ENCODE measurements around the gene CCNQ.

Gene CCNQ

DNA sequence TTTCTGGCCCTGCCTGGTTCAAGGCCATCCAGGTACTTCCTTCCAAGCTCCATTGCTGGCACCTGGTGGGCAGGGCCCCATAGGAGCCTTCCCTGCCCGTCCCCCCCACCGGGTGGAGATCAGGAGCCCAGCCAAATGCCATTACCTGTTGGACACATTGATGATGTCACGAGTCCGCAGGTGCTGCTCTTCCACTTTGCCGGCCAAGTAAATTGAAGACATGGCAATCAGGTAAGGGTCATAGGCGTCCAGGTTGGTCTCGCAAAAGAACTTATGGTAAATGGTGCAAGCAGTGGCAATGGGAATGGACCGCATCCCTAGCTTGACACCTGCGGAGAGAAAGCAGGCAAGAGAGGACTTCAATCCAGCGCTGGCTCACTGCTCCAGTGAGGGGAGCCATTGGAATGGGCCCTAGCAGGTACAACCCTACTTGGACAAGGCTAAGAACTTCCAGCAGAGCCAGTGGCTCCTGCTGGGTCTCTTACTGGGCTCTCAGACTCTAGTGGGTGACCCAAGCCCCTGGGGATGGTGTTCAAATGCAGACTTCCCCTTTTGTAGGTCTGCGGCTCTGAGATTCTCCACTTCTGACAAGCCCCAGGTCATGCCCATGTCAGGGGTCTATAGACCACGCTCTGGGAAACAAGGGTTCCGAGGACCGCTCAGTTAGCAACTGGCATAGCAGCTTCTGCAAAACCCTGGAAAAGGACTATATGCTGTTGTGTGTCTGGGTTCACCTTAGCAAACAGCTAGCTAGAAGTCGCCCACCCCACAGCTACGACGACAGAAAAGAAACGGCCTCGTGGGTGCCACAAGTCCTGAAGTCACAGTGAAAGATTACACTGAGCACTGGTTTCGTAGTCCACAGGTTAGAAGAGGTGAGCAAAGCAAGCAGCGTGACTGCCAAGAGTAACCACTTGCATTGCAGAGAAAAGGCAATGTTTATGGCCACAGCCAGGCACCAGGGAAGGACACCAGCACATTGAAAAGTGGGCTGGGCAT lies 2.8 kb downstream of the CCNQ start:
- no peak for DNase-seq (ENCODE audit: low read depth)

- DNase-seq (ENCODE audit: low read depth) = no peak
These were observed 3.6 kb downstream of the CCNQ start for GRCh38 chrX:153595387-153595786.

DNA sequence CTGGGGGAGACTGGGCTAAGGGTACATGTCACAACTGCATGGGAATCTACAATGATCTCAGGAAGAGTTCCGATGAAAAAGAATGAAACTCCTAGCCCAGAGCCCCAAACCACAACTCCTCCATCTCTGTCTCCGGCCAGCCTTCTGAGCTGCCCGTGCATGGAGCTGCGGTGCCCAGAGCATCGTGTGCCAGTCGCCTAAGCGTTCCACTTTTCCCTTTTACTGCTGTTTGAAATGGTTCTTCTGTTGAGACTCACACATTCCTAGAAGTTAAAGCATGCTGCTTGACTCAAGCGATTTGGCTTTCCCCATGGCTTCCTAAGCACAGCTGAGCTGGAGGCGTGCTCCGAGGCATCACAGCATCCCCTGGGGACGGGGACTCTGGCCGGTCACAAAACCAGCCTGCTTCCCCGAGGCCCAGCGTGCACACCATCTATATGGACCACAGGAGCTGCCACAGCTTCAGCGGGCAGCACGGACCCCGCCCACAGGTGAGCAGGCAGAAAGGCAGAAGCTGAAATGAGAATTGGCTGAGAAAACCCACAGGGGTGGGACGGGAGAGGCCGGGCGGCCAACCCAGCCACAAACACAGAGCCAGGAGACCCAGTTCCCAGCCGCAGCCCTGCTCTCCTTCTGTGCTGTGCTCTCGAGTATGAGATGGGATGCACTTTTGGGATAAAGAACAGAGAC lies 5.0 kb downstream of the CCNQ start:
- no peak for DNase-seq (ENCODE audit: low read depth)

GRCh38 chrX:153592966-153593688 lies 5.8 kb downstream of the CCNQ start:
- DNase-seq (ENCODE audit: low read depth) = no peak

GRCh38 chrX:153592091-153592833 lies 6.7 kb downstream of the CCNQ start:
- DNase-seq (ENCODE audit: low read depth) = no peak

GRCh38 chrX:153590961-153591956 lies 7.7 kb downstream of the CCNQ start:
- no peak for DNase-seq (ENCODE audit: low read depth)

GRCh38 chrX:153588782-153589446 lies 10.0 kb downstream of the CCNQ start:
- no peak for DNase-seq (ENCODE audit: low read depth)

DNA sequence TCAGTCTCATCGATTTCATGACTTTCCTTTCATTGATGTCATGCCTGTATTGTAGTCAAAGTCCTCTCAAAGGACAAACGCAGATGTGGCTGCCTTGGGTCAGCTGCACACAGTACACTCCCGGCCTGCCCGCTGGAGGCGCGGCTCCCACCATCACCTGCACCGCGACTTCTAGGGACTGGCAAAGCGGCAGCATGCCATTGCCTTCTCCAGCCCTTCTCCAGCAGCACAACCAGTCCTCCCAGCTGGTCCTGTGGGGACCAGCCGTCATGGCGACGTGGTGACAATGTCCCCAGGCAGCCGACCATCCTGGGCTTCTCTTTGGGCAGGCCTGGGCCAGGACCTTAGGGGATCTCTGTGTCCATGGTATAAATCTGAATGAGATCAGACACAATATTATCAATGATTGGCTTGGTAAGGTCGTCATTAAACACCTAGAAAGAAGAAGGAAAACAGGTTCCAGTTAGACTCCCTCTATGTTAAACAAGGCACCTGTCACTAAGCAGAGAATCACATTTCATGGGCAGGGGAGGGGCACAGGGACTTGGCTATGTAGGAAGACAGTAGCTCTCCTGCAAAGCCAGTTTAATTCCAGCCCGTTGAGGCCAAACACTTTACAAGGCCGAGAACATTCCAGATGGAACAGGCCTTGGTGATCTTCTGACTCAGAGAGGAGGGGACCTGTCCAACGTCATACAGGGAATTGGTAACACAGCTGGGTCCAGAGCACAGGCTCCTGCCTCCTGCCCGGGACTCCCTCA lies 10.7 kb downstream of the CCNQ start:
- DNase-seq (ENCODE audit: low read depth) = no peak

- no peak for DNase-seq (ENCODE audit: low read depth)
These were observed 11.6 kb downstream of the CCNQ start for GRCh38 chrX:153587342-153587741.

DNA sequence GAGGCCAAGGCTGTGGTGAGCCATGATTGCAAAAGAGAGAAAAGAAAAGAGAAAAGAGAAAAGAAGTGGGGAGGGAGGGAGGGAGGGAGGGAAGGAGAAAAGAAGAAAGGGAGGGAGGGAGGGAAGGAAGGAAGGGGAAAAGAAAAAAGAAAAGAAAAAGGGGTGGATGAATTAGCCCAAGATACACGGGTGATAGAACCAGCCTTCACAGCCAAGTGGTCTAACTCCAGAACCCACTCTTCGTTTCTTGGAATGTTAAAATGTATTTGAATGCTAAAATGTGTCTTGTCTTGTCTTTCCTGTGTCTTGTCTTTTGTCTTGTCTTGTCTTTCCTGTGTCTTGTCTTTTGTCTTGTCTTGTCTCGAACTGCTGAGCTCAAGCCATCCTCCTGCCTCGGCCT lies 13.1 kb downstream of the CCNQ start:
- no peak for DNase-seq (ENCODE audit: low read depth)

DNA sequence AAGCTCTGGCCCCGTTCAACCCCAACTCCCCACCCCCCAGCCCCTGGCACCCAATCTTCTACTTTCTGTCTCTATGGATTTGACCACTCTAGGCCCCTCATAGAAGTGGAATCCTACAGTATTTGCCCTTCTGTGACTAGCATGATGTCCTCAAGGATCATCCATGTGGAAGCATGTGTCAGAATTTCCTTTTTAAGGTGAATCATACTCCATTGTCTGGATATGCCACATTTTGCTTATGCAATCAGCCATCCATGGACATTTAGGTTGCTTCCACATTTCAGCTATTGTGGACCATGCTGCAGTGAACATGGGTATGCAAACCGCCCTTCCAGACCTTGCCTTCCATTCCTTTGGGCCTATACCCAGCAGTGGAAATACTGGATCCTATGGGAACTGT lies 15.5 kb downstream of the CCNQ start:
- no peak for DNase-seq (ENCODE audit: low read depth)

DNA sequence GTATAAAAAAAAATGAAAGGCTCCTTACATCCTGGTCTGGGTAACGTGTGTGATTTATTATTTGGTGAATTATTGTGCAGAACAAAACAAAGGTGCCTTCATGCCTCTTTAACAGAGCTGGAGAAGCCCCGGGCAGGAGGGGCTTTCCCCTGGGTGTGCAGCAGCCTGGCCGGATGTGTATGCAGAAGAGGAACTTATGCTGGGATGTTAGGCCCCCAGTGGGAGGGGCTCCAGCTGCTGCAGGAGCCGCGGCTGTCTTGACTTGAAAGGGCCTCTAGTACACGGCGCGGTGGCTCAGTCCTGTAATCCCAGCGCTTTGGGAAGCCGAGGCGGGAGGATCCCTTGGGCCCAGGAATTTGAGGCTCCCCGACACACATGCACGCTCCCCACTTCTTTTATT lies 16.0 kb downstream of the CCNQ start:
- DNase-seq (ENCODE audit: low read depth) = peak; percentile 32

DNA sequence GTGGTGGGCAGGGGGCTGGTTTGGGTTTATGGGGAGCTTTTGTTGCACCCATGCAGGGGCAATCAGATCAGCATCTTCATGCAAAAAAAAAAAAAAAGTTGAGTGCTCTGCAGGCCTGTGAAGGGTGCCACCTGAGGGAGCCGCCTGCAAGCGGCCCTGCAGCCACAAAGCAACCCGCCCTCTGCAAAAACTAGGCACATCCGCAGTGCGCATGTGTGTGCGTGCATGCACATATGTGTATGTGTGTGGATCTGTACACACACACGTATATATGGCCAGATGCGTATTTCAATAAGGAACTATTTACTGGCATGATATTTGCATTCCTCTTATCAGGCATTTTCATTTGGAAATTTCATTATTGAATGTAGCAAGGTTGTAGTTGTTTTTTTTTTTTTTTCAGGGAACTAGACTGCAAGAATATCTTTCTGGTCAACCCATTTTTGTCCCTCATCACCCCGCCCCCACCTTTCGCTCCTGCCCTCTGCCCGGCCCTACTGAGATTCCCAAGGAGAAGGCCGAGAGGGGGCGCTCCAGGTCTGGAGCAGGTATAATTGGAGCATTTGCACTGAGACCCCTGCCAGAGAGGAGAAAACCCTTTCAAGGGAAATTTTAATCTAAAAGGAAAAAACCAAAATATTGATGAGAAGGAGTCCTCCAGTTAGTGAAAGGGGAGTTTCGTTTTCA lies 18.1 kb downstream of the CCNQ start:
- no peak for DNase-seq (ENCODE audit: low read depth)

- DNase-seq (ENCODE audit: low read depth) = no peak
These were observed 20.1 kb downstream of the CCNQ start for GRCh38 chrX:153578889-153579288.

DNA sequence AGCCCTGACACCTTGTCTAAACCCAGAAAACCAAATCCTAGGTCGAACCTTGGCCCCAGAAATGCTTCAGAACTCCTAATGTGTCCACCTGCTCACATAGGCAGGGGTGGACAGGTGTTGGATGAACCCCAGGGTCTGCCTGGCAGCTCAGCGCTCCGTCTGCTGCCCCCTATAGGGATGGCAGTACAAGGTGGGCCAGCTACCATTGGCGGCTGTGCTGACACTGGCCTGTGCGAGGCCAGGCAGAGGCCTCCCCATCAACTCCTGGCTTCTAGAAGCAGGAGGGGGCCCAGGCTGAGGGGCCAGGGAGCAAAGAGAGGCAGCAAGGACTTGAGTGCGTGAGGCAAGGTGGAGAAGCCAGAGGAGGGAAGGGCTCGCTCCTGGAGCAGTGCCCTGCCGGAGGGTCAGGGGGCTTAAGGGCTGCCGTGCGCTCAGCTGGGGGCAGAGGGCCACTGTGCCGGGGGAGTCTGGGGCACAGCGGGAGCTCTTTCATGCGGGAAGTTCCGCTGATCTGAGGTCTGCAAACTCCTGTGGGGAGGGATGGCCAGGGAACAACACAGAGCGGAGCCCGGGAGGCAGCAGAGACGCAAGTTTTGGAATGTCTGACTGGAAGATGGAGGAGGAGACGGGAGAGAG lies 20.6 kb downstream of the CCNQ start:
- no peak for DNase-seq (ENCODE audit: low read depth)

GRCh38 chrX:153576961-153577360 lies 22.0 kb downstream of the CCNQ start:
- DNase-seq (ENCODE audit: low read depth) = no peak

GRCh38 chrX:153576239-153576870 lies 22.6 kb downstream of the CCNQ start:
- no peak for DNase-seq (ENCODE audit: low read depth)

- DNase-seq (ENCODE audit: low read depth) = no peak
These were observed 25.0 kb downstream of the CCNQ start for GRCh38 chrX:153573984-153574383.

All from ELR (cell line).